Measurements from ENCODE around the gene PRICKLE1. TPM values are rescaled to one million over a fixed set of nuclear protein-coding genes. Genes with fewer than 3 reads are reported as not detected.

PRICKLE1 gene
- total and polyA plus RNA-seq, 2 of the 4 experiments (the other 2 are of a cell fraction) = 21.3 to 21.7 TPM

DNA sequence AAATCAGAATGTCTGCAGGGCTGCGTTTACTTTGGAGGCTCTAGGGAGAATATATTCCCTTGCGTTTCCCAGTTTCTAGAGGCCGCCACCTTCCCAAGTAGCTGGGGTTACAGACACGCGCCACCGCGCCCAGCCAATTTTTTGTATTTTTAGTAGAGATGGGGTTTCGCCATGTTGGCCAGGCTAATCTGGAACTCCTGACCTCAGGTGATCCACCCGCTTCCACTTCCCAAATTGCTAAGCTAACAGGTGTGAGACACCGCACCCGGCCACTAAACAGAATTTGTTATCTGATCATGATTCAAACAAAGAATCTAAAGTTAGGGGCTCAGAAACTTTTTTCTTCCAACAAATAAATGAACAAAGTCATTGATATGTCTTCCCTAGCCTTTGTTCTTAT is 148.9 kb downstream of the PRICKLE1 start:
- H3K4me1 ChIP-seq (ENCODE audit: control insufficient read depth, insufficient read depth, low read length) = no peaks in the 10 kb centered on the region
- no peak overlapping the region for H2AK9ac ChIP-seq (replicated peaks; ENCODE audit: low read depth, low read length, poor library complexity)
- peaks cover 17% of the 10 kb centered on the region for H3K36me3 ChIP-seq (ENCODE audit: control insufficient read depth, insufficient read depth, low read length)
- no peak overlapping the region for H3K23ac ChIP-seq (ENCODE audit: low read depth, low read length)
- DNase-seq (no peak), ATAC-seq (ENCODE audit: low read depth) (no peak)
- POLR2A ChIA-PET (ENCODE audit: unreplicated experiment) = no interaction called here
- H3K9me1 ChIP-seq (ENCODE audit: insufficient read depth, low read length) = no peaks in the 10 kb centered on the region
- no peak overlapping the region for H4K8ac ChIP-seq (ENCODE audit: low read depth in 2 of 2, low read length in 2 of 2)
- 0 out of 2 replicates have a peak, but pooled peaks cover 2% of the 10 kb centered on the region for H3K9me3 ChIP-seq (ENCODE audit: control insufficient read depth, insufficient read depth, low read length)
- no peak overlapping the region for H3K4me2 ChIP-seq (ENCODE audit: low read depth, low read length)
- dilution Hi-C loops (cut with HindIII; ENCODE audit: low sequenced_read_pairs, unreplicated experiment) = no loop called here
- TF ChIP-seq RFX5 (IDR thresholded peaks at IDR 0.05; ENCODE audit: low read depth, low read length) (no peak), MAZ (IDR thresholded peaks at IDR 0.05; ENCODE audit: borderline replicate concordance, low read depth, low read length) (no peak), FOS (IDR thresholded peaks at IDR 0.05; ENCODE audit: low read depth, low read length) (no peak), CHD1 (IDR thresholded peaks at IDR 0.05; ENCODE audit: low read depth, low read length) (no peak), POLR2A (IDR thresholded peaks at IDR 0.05; ENCODE audit: low read depth, low read length) (no peak), MAFK (IDR thresholded peaks at IDR 0.05; ENCODE audit: low read depth, low read length) (no peak), BHLHE40 (IDR thresholded peaks at IDR 0.05; ENCODE audit: low read depth, low read length) (no peak), RCOR1 (IDR thresholded peaks at IDR 0.05; ENCODE audit: insufficient replicate concordance, low read length) (no peak)
- TF ChIP-seq, protein P1, sequence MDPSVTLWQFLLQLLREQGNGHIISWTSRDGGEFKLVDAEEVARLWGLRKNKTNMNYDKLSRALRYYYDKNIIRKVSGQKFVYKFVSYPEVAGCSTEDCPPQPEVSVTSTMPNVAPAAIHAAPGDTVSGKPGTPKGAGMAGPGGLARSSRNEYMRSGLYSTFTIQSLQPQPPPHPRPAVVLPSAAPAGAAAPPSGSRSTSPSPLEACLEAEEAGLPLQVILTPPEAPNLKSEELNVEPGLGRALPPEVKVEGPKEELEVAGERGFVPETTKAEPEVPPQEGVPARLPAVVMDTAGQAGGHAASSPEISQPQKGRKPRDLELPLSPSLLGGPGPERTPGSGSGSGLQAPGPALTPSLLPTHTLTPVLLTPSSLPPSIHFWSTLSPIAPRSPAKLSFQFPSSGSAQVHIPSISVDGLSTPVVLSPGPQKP (IDR thresholded peaks at IDR 0.05; ENCODE audit: borderline replicate concordance, low read depth, low read length) = no peak
- TF ChIP-seq, protein P2, sequence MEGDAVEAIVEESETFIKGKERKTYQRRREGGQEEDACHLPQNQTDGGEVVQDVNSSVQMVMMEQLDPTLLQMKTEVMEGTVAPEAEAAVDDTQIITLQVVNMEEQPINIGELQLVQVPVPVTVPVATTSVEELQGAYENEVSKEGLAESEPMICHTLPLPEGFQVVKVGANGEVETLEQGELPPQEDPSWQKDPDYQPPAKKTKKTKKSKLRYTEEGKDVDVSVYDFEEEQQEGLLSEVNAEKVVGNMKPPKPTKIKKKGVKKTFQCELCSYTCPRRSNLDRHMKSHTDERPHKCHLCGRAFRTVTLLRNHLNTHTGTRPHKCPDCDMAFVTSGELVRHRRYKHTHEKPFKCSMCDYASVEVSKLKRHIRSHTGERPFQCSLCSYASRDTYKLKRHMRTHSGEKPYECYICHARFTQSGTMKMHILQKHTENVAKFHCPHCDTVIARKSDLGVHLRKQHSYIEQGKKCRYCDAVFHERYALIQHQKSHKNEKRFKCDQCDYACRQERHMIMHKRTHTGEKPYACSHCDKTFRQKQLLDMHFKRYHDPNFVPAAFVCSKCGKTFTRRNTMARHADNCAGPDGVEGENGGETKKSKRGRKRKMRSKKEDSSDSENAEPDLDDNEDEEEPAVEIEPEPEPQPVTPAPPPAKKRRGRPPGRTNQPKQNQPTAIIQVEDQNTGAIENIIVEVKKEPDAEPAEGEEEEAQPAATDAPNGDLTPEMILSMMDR (conservative IDR thresholded peaks at IDR 0.05; ENCODE audit: low read depth, low read length) = no peak
- TF ChIP-seq, protein P3, sequence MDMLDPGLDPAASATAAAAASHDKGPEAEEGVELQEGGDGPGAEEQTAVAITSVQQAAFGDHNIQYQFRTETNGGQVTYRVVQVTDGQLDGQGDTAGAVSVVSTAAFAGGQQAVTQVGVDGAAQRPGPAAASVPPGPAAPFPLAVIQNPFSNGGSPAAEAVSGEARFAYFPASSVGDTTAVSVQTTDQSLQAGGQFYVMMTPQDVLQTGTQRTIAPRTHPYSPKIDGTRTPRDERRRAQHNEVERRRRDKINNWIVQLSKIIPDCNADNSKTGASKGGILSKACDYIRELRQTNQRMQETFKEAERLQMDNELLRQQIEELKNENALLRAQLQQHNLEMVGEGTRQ (IDR thresholded peaks at IDR 0.05; ENCODE audit: low read depth, low read length) = no peak
- no peaks in the 10 kb centered on the region for H4K20me1 ChIP-seq (ENCODE audit: insufficient read depth, low read length)
- no peaks in the 10 kb centered on the region; a peak in 2 of 4 replicates for H3K79me1 ChIP-seq (ENCODE audit: low read depth in 1 of 2, low read length in 2 of 2)
- H3K56ac ChIP-seq (ENCODE audit: extremely low read depth, insufficient read depth, low read length) = no peak overlapping the region
- no peak overlapping the region for H3K9ac ChIP-seq (ENCODE audit: low read depth, low read length)
- H3K18ac ChIP-seq (ENCODE audit: low read depth, low read length) = no peak overlapping the region
- in situ Hi-C loops (cut with MboI; ENCODE audit: low sequenced_read_pairs) = no loop called here
- WGBS, 2 experiments (ENCODE audit: extremely low coverage in 2 of 2, insufficient read length in 1 of 2) = 100% methylated on average over 2 of the region's 11 CpGs; no CpG with 5 or more reads in 1 of the 2 experiments
- no peak overlapping the region for H4K91ac ChIP-seq (ENCODE audit: insufficient read depth, low read depth, low read length)
- CTCF ChIA-PET = no interaction called here
- intact Hi-C loops (cut with micrococcal nuclease) = no loop called here
- no peak overlapping the region for H3K14ac ChIP-seq (replicated peaks; ENCODE audit: low read depth, low read length)
- H3K4ac ChIP-seq (ENCODE audit: low read depth, low read length) = no peak overlapping the region
- no peak overlapping the region for H2BK20ac ChIP-seq (ENCODE audit: low read depth, low read length)
- H2BK15ac ChIP-seq (ENCODE audit: low read depth, low read length) = no peak overlapping the region
- H2AK5ac ChIP-seq (ENCODE audit: low read depth, low read length) = no peak overlapping the region
- no peaks in the 10 kb centered on the region for H3K27me3 ChIP-seq (ENCODE audit: control insufficient read depth, insufficient read depth, low read length)
- no peak overlapping the region for H4K5ac ChIP-seq (ENCODE audit: low read depth, low read length)
- BruUV-seq (replicated peaks) = no TSS peak
- no peak overlapping the region for H2BK5ac ChIP-seq (ENCODE audit: low read depth, low read length, poor library complexity, severe bottlenecking)
- no peak overlapping the region for H3K27ac ChIP-seq (ENCODE audit: insufficient read depth, low read length)
- no peak overlapping the region for H2BK120ac ChIP-seq (ENCODE audit: low read depth, low read length)
- H3K4me3 ChIP-seq (ENCODE audit: insufficient read depth, low read depth, low read length) = no peak overlapping the region
- no peak overlapping the region for H2AFZ ChIP-seq (replicated peaks; ENCODE audit: low read length, poor library complexity)
